Measurements from ENCODE around the gene RAB44. TPM values are rescaled to one million over a fixed set of nuclear protein-coding genes. Genes with fewer than 3 reads are reported as not detected.

The RAB44 gene
- total RNA-seq, 1 donor from 2014 or later: 0.16 TPM

GRCh38 chr6:36669002-36669401 is 28.6 kb upstream of the RAB44 start:
- Histone ChIP-seq H3K27me3 (ENCODE audit: insufficient read depth, low read length) (no peaks in the 10 kb centered on the region), H3K27ac (ENCODE audit: low read depth, low read length) (no peak overlapping the region), H3K79me2 (ENCODE audit: insufficient read depth, low read length) (no peaks in the 10 kb centered on the region), H4K20me1 (ENCODE audit: insufficient read depth, low read length) (no peaks in the 10 kb centered on the region), H3K4me2 (ENCODE audit: low read length) (no peak overlapping the region), H3K4me3 (ENCODE audit: insufficient read depth, low read depth, low read length) (no peak overlapping the region), H3K36me3 (ENCODE audit: insufficient read depth, low read length) (no peaks in the 10 kb centered on the region), H3K9me3 (ENCODE audit: insufficient read depth, low read depth, low read length) (no peaks in the 10 kb centered on the region), H3K9ac (ENCODE audit: low read length) (no peak overlapping the region), H3K4me1 (ENCODE audit: insufficient read depth, low read length) (peaks cover 18% of the 10 kb centered on the region), H2AFZ (ENCODE audit: low read depth, low read length) (no peak overlapping the region)
- no peaks in the 10 kb centered on the region for H3K9me3 Mint-ChIP-seq (ENCODE audit: unreplicated experiment)
- no peaks in the 10 kb centered on the region for H3K36me3 Mint-ChIP-seq (ENCODE audit: low read depth, unreplicated experiment)
- peaks cover 30% of the 10 kb centered on the region for H3K4me1 Mint-ChIP-seq (ENCODE audit: low read depth, unreplicated experiment)
- DNase-seq (ENCODE audit: low read depth): no peak
- H3K27ac Mint-ChIP-seq (ENCODE audit: unreplicated experiment): peak overlapping the region; percentile 7
- FAIRE-seq: no peak
- no peaks in the 10 kb centered on the region for H3K27me3 Mint-ChIP-seq (ENCODE audit: low read depth, unreplicated experiment)
- H3K4me3 Mint-ChIP-seq (ENCODE audit: unreplicated experiment): no peak overlapping the region
- no peak for TF ChIP-seq EZH2 (IDR thresholded peaks at IDR 0.05; ENCODE audit: insufficient read depth, low read length)
- TF ChIP-seq CTCF (IDR thresholded peaks at IDR 0.05; ENCODE audit: insufficient read depth, low read depth, low read length): no peak

GRCh38 chr6:36670271-36670670 is 27.4 kb upstream of the RAB44 start:
- Histone ChIP-seq H3K4me3 (ENCODE audit: insufficient read depth, low read depth, low read length) (no peak overlapping the region), H3K36me3 (ENCODE audit: insufficient read depth, low read length) (no peaks in the 10 kb centered on the region), H3K27me3 (ENCODE audit: insufficient read depth, low read length) (no peaks in the 10 kb centered on the region), H3K4me2 (ENCODE audit: low read length) (no peak overlapping the region), H2AFZ (ENCODE audit: low read depth, low read length) (no peak overlapping the region), H4K20me1 (ENCODE audit: insufficient read depth, low read length) (no peaks in the 10 kb centered on the region), H3K9me3 (ENCODE audit: insufficient read depth, low read depth, low read length) (no peaks in the 10 kb centered on the region), H3K4me1 (ENCODE audit: insufficient read depth, low read length) (peaks cover 18% of the 10 kb centered on the region), H3K9ac (ENCODE audit: low read length) (no peak overlapping the region), H3K79me2 (ENCODE audit: insufficient read depth, low read length) (no peaks in the 10 kb centered on the region), H3K27ac (ENCODE audit: low read depth, low read length) (no peak overlapping the region)
- no peaks in the 10 kb centered on the region for H3K27me3 Mint-ChIP-seq (ENCODE audit: low read depth, unreplicated experiment)
- TF ChIP-seq CTCF (IDR thresholded peaks at IDR 0.05; ENCODE audit: insufficient read depth, low read depth, low read length) (no peak), EZH2 (IDR thresholded peaks at IDR 0.05; ENCODE audit: insufficient read depth, low read length) (no peak)
- no peaks in the 10 kb centered on the region for H3K9me3 Mint-ChIP-seq (ENCODE audit: unreplicated experiment)
- FAIRE-seq (no peak), DNase-seq (ENCODE audit: low read depth) (no peak)
- no peaks in the 10 kb centered on the region for H3K36me3 Mint-ChIP-seq (ENCODE audit: low read depth, unreplicated experiment)
- H3K4me3 Mint-ChIP-seq (ENCODE audit: unreplicated experiment): no peak overlapping the region
- no peak overlapping the region for H3K27ac Mint-ChIP-seq (ENCODE audit: unreplicated experiment)
- peaks cover 33% of the 10 kb centered on the region for H3K4me1 Mint-ChIP-seq (ENCODE audit: low read depth, unreplicated experiment)

- H3K36me3 Mint-ChIP-seq (ENCODE audit: low read depth, unreplicated experiment): no peaks in the 10 kb centered on the region
- DNase-seq (ENCODE audit: low read depth) (no peak), FAIRE-seq (no peak)
- Histone ChIP-seq H3K27ac (ENCODE audit: low read depth, low read length) (no peak overlapping the region), H4K20me1 (ENCODE audit: insufficient read depth, low read length) (no peaks in the 10 kb centered on the region), H3K9ac (ENCODE audit: low read length) (no peak overlapping the region), H3K4me2 (ENCODE audit: low read length) (no peak overlapping the region), H2AFZ (ENCODE audit: low read depth, low read length) (no peak overlapping the region), H3K9me3 (ENCODE audit: insufficient read depth, low read depth, low read length) (no peaks in the 10 kb centered on the region), H3K36me3 (ENCODE audit: insufficient read depth, low read length) (no peaks in the 10 kb centered on the region), H3K4me3 (ENCODE audit: insufficient read depth, low read depth, low read length) (no peak overlapping the region), H3K27me3 (ENCODE audit: insufficient read depth, low read length) (no peaks in the 10 kb centered on the region), H3K4me1 (ENCODE audit: insufficient read depth, low read length) (peaks cover 21% of the 10 kb centered on the region), H3K79me2 (ENCODE audit: insufficient read depth, low read length) (peaks cover 3% of the 10 kb centered on the region)
- H3K4me3 Mint-ChIP-seq (ENCODE audit: unreplicated experiment): no peak overlapping the region
- peak overlapping the region; percentile 18 for H3K27ac Mint-ChIP-seq (ENCODE audit: unreplicated experiment)
- peaks cover 35% of the 10 kb centered on the region for H3K4me1 Mint-ChIP-seq (ENCODE audit: low read depth, unreplicated experiment)
- no peaks in the 10 kb centered on the region for H3K9me3 Mint-ChIP-seq (ENCODE audit: unreplicated experiment)
- TF ChIP-seq EZH2 (IDR thresholded peaks at IDR 0.05; ENCODE audit: insufficient read depth, low read length) (no peak), CTCF (IDR thresholded peaks at IDR 0.05; ENCODE audit: insufficient read depth, low read depth, low read length) (no peak)
- no peaks in the 10 kb centered on the region for H3K27me3 Mint-ChIP-seq (ENCODE audit: low read depth, unreplicated experiment)
Measured at GRCh38 chr6:36671687-36672375, 25.8 kb upstream of the RAB44 start.

Measured in astrocyte (in vitro differentiated cells and primary cell).